Measurements from ENCODE around the gene WWC2.

Gene WWC2

GRCh38 chr4:183362036-183362435 is 263.0 kb downstream of the WWC2 start:
- no peak for DNase-seq

GRCh38 chr4:183362916-183363542 is 264.0 kb downstream of the WWC2 start:
- DNase-seq: no peak

GRCh38 chr4:183364025-183364424 is 265.0 kb downstream of the WWC2 start:
- DNase-seq: no peak

- no peak for DNase-seq
Measured at GRCh38 chr4:183366206-183366835, 267.3 kb downstream of the WWC2 start.

- no peak for DNase-seq
Measured at GRCh38 chr4:183369073-183369472, 270.0 kb downstream of the WWC2 start.
